Activated T-cell treated with anti-CD3 and anti-CD28 coated beads, Interleukin-2, amount 50 U/mL, for 4 hours (primary cell): ENCODE measurements around the gene DLL1. TPM values are rescaled to one million over a fixed set of nuclear protein-coding genes. Genes with fewer than 3 reads are reported as not detected.

ENCODE experiments used
- ATAC-seq, 2 donors: fragments of 200-7000 bp; cut with Tn5 transposase; one replicate each; pipeline ENCODE4 v1.10.0; 2021
- DNase-seq: peaks from one replicate; pipeline ENCODE4 v3.0.0-alpha.2; 2020
- H3K27me3 Mint-ChIP-seq: one replicate; pipeline ENCODE4 v1.8.0; 2021; ENCODE audit warnings: low read depth, mixed read lengths
- H3K36me3 Mint-ChIP-seq: one replicate; pipeline ENCODE4 v1.8.0; 2022; ENCODE audit warnings: mixed read lengths; ENCODE audit not compliant: insufficient read depth
- H3K4me1 Mint-ChIP-seq: one replicate; pipeline ENCODE4 v1.8.0; 2021; ENCODE audit warnings: low read depth, mixed read lengths
- H3K4me3 Mint-ChIP-seq: one replicate; pipeline ENCODE4 v1.8.0; 2021; ENCODE audit warnings: mild to moderate bottlenecking, moderate library complexity, mixed read lengths
- H3K9me3 Mint-ChIP-seq: one replicate; pipeline ENCODE4 v1.8.0; 2021; ENCODE audit warnings: mixed read lengths
- total RNA-seq, 3 donors: library from RNA; stranded (reverse); gene quantifications; one replicate each; pipeline ENCODE4 v1.2.1, GENCODE V29; 2021

The DLL1 gene
- total RNA-seq, 3 donors from 2014 or later: 0.18 to 1.4 (median 1.0) TPM

DNA sequence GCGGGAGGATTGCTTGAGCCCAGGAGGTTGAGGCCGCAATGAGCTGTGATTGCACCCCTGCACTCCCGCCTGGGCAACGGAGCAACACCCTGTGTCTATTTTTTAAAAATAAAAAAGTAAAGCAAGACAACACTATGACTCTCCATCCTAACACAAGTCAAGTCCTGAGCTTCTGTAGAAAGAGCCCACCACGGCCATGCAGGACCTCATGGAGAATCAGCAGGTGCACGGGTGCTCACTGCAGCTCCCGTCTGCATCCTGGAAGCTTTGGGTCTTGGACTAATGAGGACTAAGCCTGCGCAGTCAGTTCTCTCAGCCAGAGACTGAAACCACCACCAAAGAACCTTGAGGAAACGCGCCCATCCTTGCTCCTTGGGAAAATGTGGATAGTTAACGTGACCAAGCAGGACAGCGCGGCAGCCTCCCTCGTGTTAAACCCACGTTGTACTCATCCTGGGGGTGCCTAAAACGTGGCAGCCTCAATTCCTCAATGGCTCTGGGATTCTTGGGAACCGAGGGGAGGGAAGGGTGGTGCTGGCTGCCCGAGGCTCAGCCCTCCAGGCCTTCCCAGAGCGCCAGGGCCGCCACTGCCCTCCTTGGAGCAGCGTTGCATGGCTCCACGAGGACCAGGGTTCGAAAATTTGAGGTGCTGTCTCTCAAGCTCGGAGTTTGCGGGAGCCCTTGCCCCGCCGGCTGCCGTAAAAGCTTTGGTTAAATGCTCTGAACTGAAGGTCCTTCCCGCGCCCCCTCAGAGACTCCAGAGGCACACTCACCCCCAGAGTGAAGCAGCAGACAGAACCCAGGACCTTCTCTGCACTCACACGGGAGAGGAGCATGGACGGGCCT, 29.0 kb downstream of the DLL1 start:
- no peaks in the 10 kb centered on the region for H3K4me1 Mint-ChIP-seq
- no peak for ATAC-seq
- no peaks in the 10 kb centered on the region for H3K36me3 Mint-ChIP-seq
- DNase-seq: no peak
- H3K9me3 Mint-ChIP-seq: no peaks in the 10 kb centered on the region
- peaks cover 9% of the 10 kb centered on the region for H3K27me3 Mint-ChIP-seq
- no peak overlapping the region for H3K4me3 Mint-ChIP-seq

- Mint-ChIP-seq H3K36me3 (no peaks in the 10 kb centered on the region), H3K4me3 (no peak overlapping the region), H3K27me3 (peaks cover 6% of the 10 kb centered on the region), H3K4me1 (no peaks in the 10 kb centered on the region), H3K9me3 (no peaks in the 10 kb centered on the region)
- no peak for DNase-seq
- ATAC-seq: no peak
Measured at GRCh38 chr6:170260686-170261085, 30.2 kb downstream of the DLL1 start.

DNA sequence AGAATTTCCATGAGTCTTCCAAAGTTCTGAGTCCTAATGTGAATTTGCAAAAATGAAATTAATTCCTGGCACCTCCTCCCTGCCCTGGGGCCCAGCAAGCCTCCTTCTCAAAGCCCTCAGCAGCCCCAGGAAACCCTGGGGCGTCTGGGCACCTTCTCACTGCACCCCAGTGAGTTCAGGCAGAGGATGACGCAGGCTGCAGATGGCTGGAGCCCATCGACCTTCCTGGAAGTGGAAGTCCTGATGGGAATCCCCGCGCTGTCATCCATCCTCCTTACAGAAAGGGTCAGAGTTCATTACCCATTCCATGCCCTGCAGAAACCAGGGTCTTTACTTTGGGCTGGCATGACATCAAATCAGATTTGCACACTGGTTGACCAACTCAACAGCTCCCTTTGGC, 31.6 kb downstream of the DLL1 start:
- Mint-ChIP-seq H3K4me3 (no peak overlapping the region), H3K27me3 (peaks cover 6% of the 10 kb centered on the region), H3K9me3 (no peaks in the 10 kb centered on the region), H3K36me3 (no peaks in the 10 kb centered on the region), H3K4me1 (no peaks in the 10 kb centered on the region)
- DNase-seq (no peak), ATAC-seq (no peak)

DNA sequence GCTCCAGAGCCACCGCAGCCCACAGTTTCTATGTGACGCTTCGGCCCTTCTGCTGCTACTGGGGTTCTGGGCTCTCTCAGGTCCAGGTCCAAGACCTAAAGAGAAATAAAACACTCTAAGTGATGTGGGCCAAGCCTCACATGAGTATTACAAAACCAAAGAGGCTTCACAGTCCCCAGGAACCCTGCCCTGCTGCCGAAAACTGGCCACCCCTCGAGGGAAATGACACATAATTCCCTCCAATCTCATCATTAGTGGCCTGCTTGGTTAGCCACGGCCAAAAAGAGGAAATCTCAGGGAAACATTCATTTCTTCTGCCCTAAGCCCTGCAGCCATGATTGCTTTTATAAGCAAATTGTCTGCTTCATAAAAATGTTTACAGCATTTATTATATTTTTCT, 32.5 kb downstream of the DLL1 start:
- ATAC-seq (no peak), DNase-seq (no peak)
- H3K9me3 Mint-ChIP-seq: no peaks in the 10 kb centered on the region
- H3K36me3 Mint-ChIP-seq: no peaks in the 10 kb centered on the region
- peaks cover 8% of the 10 kb centered on the region for H3K27me3 Mint-ChIP-seq
- H3K4me1 Mint-ChIP-seq: no peaks in the 10 kb centered on the region
- no peak overlapping the region for H3K4me3 Mint-ChIP-seq

DNA sequence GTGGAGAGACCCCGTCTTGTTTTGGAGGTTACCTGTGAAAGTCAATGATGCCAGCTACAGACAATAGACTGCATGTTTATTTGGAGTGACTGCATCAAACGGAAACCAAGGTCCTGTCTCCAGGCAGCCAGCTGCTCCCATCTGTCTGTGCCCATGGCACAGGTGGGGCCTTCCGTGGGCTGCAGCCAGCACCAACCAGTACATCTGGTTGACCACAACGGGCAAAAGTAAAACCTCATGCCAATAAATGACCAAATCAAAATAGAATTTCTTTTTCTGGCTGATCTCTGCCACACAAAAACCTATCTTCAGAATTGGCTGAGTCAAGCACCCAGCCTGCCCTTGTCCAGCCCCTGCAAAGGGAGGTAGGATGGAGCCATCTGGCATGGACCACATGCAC, 33.5 kb downstream of the DLL1 start:
- no peak overlapping the region for H3K4me3 Mint-ChIP-seq
- DNase-seq (no peak), ATAC-seq (no peak)
- H3K36me3 Mint-ChIP-seq: no peaks in the 10 kb centered on the region
- H3K27me3 Mint-ChIP-seq: peaks cover 4% of the 10 kb centered on the region
- H3K4me1 Mint-ChIP-seq: no peaks in the 10 kb centered on the region
- no peaks in the 10 kb centered on the region for H3K9me3 Mint-ChIP-seq

DNA sequence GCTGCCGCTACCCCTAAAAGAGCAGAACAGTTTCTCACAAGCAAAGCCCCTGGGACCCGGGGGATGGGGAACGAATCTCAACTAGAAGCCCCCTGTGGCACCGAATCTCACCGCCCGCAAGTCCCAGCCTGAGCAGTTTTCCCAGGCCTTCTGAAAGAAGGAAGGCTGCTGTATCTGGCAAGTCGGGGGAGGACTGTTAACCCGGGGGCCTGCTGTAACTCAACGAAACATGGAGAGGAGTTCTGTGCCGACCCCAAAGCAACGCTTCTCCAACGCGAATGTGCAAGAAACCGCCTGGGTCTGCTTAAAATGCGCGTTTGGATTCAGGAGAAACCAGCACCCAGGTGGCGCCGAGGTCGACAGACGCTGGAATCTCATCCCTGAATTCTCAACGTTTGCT, 34.2 kb downstream of the DLL1 start:
- H3K36me3 Mint-ChIP-seq: no peaks in the 10 kb centered on the region
- no peaks in the 10 kb centered on the region for H3K9me3 Mint-ChIP-seq
- ATAC-seq (no peak), DNase-seq (no peak)
- no peak overlapping the region for H3K4me3 Mint-ChIP-seq
- H3K4me1 Mint-ChIP-seq: no peaks in the 10 kb centered on the region
- peaks cover 4% of the 10 kb centered on the region for H3K27me3 Mint-ChIP-seq

GRCh38 chr6:170255426-170256125, 35.3 kb downstream of the DLL1 start:
- H3K4me1 Mint-ChIP-seq: no peaks in the 10 kb centered on the region
- DNase-seq: no peak
- no peak overlapping the region for H3K4me3 Mint-ChIP-seq
- H3K36me3 Mint-ChIP-seq: no peaks in the 10 kb centered on the region
- ATAC-seq: no peak
- H3K9me3 Mint-ChIP-seq: no peaks in the 10 kb centered on the region
- peaks cover 4% of the 10 kb centered on the region for H3K27me3 Mint-ChIP-seq

GRCh38 chr6:170254315-170255213, 36.3 kb downstream of the DLL1 start:
- no peak for DNase-seq
- no peak for ATAC-seq
- H3K36me3 Mint-ChIP-seq: no peaks in the 10 kb centered on the region

DNA sequence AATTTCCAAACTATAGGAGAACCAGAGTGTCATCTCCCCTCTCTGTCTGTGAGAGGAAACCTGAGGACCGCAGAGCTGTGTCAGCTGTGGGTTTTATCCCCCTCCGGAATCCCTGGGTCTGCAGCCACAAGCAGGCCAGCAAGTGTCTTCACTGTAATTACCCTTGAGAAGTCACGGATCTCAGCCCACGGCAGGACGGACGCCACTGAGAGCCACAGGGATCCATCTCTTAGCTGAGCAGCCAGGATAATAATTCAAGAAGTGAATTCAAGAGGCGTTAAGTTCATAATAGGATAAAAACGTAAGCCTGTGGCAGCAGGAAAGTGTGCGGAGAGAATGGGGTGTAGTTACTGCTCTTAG, 37.0 kb downstream of the DLL1 start:
- no peaks in the 10 kb centered on the region for H3K4me1 Mint-ChIP-seq
- ATAC-seq (no peak), DNase-seq (no peak)
- H3K27me3 Mint-ChIP-seq: peaks cover 10% of the 10 kb centered on the region
- no peak overlapping the region for H3K4me3 Mint-ChIP-seq
- no peaks in the 10 kb centered on the region for H3K36me3 Mint-ChIP-seq
- H3K9me3 Mint-ChIP-seq: no peaks in the 10 kb centered on the region

More at GRCh38 chr6:170254315-170255213, 36.3 kb downstream of the DLL1 start:
- peaks cover 4% of the 10 kb centered on the region for H3K27me3 Mint-ChIP-seq
- no peak overlapping the region for H3K4me3 Mint-ChIP-seq
- H3K4me1 Mint-ChIP-seq: no peaks in the 10 kb centered on the region
- H3K9me3 Mint-ChIP-seq: no peaks in the 10 kb centered on the region

DNA sequence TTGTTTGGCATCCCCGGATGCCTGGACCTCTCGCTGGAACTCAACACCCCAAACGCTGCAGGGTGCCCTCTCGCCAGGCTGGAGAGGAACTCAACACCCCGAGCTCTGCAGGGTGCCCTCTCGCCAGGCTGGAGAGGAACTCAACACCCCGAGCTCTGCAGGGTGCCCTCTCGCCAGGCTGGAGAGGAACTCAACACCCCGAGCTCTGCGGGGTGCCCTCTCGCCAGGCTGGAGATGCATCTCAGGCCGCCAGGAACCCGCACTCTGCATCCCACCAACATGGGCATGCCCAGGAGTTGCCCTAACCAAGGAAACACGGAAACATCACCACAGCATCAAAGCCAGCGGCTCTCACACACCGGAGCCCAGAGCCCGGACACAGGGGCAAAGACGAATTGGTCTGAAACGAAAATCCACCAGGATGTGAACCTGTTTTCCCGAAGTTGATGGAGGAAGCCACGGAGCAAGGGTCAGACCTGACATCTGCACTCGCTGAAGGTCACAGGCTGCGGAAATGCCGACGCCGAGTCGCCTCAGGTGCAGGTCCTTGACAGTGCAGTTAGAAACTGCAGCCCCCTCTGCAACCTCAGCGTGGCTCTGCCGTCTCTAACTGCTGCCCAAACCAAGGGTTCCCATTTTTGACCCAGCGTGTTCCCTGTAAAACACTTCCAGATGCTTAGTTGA, 37.5 kb downstream of the DLL1 start:
- H3K4me1 Mint-ChIP-seq: no peaks in the 10 kb centered on the region
- no peaks in the 10 kb centered on the region for H3K36me3 Mint-ChIP-seq
- ATAC-seq (no peak), DNase-seq (no peak)
- H3K4me3 Mint-ChIP-seq: no peak overlapping the region
- H3K9me3 Mint-ChIP-seq: no peaks in the 10 kb centered on the region
- H3K27me3 Mint-ChIP-seq: peaks cover 10% of the 10 kb centered on the region

GRCh38 chr6:170251776-170252571, 38.9 kb downstream of the DLL1 start:
- DNase-seq: no peak
- ATAC-seq: no peak
- Mint-ChIP-seq H3K9me3 (no peaks in the 10 kb centered on the region), H3K4me3 (no peak overlapping the region), H3K4me1 (no peaks in the 10 kb centered on the region), H3K36me3 (no peaks in the 10 kb centered on the region), H3K27me3 (peaks cover 14% of the 10 kb centered on the region)

DNA sequence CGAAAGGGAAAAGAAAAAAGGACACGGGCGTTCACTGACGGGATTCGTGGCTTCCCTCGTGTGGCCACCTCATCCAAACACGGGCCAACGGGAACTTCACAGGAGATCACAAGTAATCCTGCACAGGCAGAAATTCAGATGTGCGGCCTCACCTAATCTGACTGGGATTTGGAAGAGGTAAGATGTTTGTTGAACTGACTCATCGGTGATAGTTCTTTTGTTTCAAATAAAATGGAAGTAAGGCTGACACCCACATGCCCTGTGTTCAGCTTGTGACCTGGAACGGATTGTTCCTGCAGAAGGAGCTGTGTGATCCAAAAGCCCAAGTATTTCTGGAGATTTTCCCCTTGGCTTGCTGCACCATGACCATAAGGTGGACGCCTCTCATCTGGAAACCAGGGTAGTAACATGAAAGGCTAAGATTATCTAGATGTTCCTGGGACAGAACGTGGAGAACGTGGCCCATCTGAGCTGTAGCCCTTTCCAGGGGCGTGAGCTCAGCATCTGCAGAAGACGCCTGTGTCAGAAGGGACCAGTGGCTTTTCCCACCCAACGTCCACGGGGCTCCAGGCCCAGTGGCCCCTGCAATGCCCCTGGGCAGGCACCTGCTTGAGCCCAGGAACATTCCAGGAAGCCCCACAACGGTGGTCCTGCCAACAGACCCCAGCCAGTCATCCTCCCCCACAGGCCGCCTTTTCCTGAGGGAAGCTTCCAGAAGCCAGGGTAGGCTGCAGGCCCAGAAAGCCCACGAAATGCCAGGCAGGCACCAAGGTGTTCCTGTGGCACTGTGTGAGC, 39.7 kb downstream of the DLL1 start:
- Mint-ChIP-seq H3K36me3 (no peaks in the 10 kb centered on the region), H3K27me3 (peaks cover 14% of the 10 kb centered on the region), H3K4me1 (no peaks in the 10 kb centered on the region), H3K9me3 (no peaks in the 10 kb centered on the region), H3K4me3 (no peak overlapping the region)
- DNase-seq (no peak), ATAC-seq (no peak)

GRCh38 chr6:170250455-170250854, 40.4 kb downstream of the DLL1 start:
- H3K27me3 Mint-ChIP-seq: peaks cover 14% of the 10 kb centered on the region
- no peaks in the 10 kb centered on the region for H3K36me3 Mint-ChIP-seq
- DNase-seq: no peak
- no peaks in the 10 kb centered on the region for H3K4me1 Mint-ChIP-seq
- no peaks in the 10 kb centered on the region for H3K9me3 Mint-ChIP-seq
- ATAC-seq: no peak
- H3K4me3 Mint-ChIP-seq: no peak overlapping the region
